Measurements from ENCODE around the gene THAP10. TPM values are rescaled to one million over a fixed set of nuclear protein-coding genes. Genes with fewer than 3 reads are reported as not detected.

Gene THAP10
- total RNA-seq, result 2.0 and 4.6 TPM in 2 replicates

DNA sequence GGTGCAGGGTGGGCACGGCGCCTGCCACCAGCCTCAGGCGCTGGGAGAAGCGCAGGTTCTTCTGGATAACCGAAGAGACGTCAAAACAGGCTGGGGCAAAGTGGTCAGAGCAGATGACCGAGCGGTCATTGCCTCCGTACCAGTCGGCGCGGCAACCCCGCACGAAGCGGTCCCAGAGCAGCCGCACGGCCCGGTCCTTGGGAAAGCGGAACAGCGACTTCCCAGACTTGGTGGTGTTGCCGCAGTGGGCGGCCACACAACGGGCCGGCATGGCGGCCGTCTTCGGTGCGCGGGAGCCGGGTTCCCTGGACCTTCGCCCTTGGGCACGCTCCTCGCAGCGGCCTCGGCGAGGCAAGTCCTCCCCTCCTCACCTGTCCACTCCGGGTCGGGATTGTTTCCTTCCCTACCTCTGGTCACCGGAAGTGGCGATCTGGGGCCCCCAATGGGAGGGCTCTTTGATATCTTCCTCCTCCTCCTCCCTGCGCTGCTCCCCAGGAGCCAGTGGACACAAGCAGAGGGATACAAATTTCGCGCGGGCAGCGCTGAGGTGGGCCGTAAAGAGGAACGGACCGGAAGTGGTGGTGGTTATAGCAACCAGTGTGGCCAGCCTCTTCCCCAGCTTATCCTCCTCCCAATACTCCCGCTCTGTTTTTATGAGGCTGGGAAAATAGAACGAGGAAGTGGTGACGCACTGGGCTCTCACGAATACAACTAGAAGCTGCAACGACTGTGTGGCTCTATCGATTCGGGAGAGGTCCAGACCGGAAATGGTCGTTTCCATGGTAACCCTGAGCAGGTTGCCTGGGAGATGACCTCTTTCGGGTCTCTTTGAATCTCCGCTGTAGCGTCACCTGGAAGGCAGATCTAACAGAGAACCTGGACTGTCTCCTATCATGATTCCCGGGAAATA, at the start of gene THAP10, which contains the start of gene LRRC49:
Gene THAP10 (minus strand): TSS at position 432 of the 910 bp plus-strand sequence. CDS start 161 bp downstream, at position 271.
Gene LRRC49 (plus strand): TSS at position 825 of the 910 bp plus-strand sequence. CDS start 69 bp downstream, at position 894.

DNA sequence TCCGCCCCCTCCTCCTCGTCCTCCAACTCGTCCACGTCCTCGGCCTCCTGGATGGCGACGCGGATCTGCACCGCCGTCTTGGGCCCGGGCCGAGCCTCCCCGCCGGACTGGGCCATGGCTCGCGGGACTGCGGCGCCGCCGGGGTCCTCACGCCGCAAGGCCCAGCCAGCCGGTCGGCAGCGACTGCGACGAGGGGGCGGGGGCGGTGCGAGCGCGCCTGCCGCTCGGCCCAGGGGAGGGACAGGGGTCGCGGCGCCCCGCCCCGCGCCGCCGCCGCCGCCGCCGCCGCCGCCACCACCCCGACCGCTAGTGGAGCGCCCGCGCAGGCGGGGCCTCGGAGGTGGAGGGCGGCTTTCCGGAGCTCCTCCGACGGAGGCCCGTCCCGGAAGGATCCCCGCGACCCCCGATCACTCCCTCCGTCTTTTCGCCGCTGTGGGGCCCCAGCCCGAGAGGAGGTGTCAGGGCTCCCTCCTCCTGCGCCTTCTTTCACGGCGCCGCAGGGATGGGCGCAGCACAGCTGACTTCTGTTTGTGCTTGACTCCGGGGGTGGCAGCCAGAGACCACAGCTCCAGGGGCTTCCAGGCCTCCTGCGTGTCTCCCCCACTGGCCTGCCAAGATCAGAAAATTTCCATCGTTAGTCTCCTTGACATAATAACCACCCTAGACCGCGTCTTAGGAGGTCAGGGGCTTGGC, 38.1 kb downstream of the THAP10 start, which contains the start of gene LARP6:
Gene LARP6 (minus strand): TSS at position 185 of the 693 bp plus-strand sequence. CDS start 69 bp downstream, at position 116.

Other genes with a start within 250 kb of the THAP10 start
- 152 and 235 TPM in 2 replicates for gene UACA, start 128.9 kb downstream of the THAP10 start, total RNA-seq
- gene LARP6, start 38.3 kb downstream of the THAP10 start, total RNA-seq, result 143 and 174 TPM in 2 replicates
- gene LRRC49, start 393 bp upstream of the THAP10 start, total RNA-seq, result 19.7 and 20.5 TPM in 2 replicates
- 63.7 and 146 TPM in 2 replicates for gene THSD4, start 223.0 kb upstream of the THAP10 start, total RNA-seq